LoVo (cell line): ENCODE measurements around the gene MAST4.

ENCODE experiments used
- DNase-seq: peaks from one replicate; pipeline ENCODE4 v3.0.0-alpha.2; 2016; ENCODE audit warnings: low spot score

The MAST4 gene

GRCh38 chr5:66697796-66698564, 101.8 kb downstream of the MAST4 start:
- no peak for DNase-seq

GRCh38 chr5:66701244-66701643, 105.1 kb downstream of the MAST4 start:
- no peak for DNase-seq

GRCh38 chr5:66702426-66702825, 106.2 kb downstream of the MAST4 start:
- DNase-seq: no peak

- no peak for DNase-seq
These were observed 108.7 kb downstream of the MAST4 start for GRCh38 chr5:66704790-66705425.

GRCh38 chr5:66708368-66708767, 112.2 kb downstream of the MAST4 start:
- no peak for DNase-seq

GRCh38 chr5:66710557-66711088, 114.4 kb downstream of the MAST4 start:
- DNase-seq: no peak

GRCh38 chr5:66713998-66714397, 117.8 kb downstream of the MAST4 start:
- DNase-seq: peak; percentile 30

- DNase-seq: no peak
These were observed 121.5 kb downstream of the MAST4 start for GRCh38 chr5:66717455-66718373.

- no peak for DNase-seq
These were observed 122.3 kb downstream of the MAST4 start for GRCh38 chr5:66718374-66719002.

GRCh38 chr5:66720780-66721179, 124.6 kb downstream of the MAST4 start:
- no peak for DNase-seq

GRCh38 chr5:66722686-66723085, 126.5 kb downstream of the MAST4 start:
- DNase-seq: no peak

- DNase-seq: no peak
These were observed 128.4 kb downstream of the MAST4 start for GRCh38 chr5:66724349-66725139.

- no peak for DNase-seq
These were observed 131.4 kb downstream of the MAST4 start for GRCh38 chr5:66727630-66728029.

- DNase-seq: no peak
These were observed 131.9 kb downstream of the MAST4 start for GRCh38 chr5:66728049-66728448.

GRCh38 chr5:66737096-66737495, 140.9 kb downstream of the MAST4 start:
- no peak for DNase-seq

GRCh38 chr5:66738136-66738535, 141.9 kb downstream of the MAST4 start:
- no peak for DNase-seq

- no peak for DNase-seq
These were observed 142.8 kb downstream of the MAST4 start for GRCh38 chr5:66739021-66739420.

- DNase-seq: no peak
These were observed 143.8 kb downstream of the MAST4 start for GRCh38 chr5:66739951-66740350.

GRCh38 chr5:66741394-66741793, 145.2 kb downstream of the MAST4 start:
- no peak for DNase-seq

GRCh38 chr5:66742083-66742895, 146.1 kb downstream of the MAST4 start:
- peak; percentile 17 for DNase-seq
